DND-41 (cell line): Measurements from ENCODE around the gene MYLIP.

Experiments used
- EZH2 ChIP-seq: IDR thresholded peaks from 3 replicates; pipeline ENCODE4 v1.6.1; 2012; ENCODE audit warnings: borderline replicate concordance, low read depth, mild to moderate bottlenecking, moderate library complexity, low read length, inconsistent platforms; ENCODE audit not compliant: severe bottlenecking
- TF ChIP-seq, protein P1 (sequence below): IDR thresholded peaks from 2 replicates; pipeline ENCODE4 v1.5.1; 2012; ENCODE audit warnings: borderline replicate concordance, low read length, moderate library complexity, mild to moderate bottlenecking; ENCODE audit not compliant: poor library complexity, severe bottlenecking; ENCODE audit errors: extremely low read depth

- TF ChIP-seq, protein P1, sequence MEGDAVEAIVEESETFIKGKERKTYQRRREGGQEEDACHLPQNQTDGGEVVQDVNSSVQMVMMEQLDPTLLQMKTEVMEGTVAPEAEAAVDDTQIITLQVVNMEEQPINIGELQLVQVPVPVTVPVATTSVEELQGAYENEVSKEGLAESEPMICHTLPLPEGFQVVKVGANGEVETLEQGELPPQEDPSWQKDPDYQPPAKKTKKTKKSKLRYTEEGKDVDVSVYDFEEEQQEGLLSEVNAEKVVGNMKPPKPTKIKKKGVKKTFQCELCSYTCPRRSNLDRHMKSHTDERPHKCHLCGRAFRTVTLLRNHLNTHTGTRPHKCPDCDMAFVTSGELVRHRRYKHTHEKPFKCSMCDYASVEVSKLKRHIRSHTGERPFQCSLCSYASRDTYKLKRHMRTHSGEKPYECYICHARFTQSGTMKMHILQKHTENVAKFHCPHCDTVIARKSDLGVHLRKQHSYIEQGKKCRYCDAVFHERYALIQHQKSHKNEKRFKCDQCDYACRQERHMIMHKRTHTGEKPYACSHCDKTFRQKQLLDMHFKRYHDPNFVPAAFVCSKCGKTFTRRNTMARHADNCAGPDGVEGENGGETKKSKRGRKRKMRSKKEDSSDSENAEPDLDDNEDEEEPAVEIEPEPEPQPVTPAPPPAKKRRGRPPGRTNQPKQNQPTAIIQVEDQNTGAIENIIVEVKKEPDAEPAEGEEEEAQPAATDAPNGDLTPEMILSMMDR: no peak
- TF ChIP-seq EZH2: no peak
Observed at GRCh38 chr6:16102208-16102607, 26.7 kb upstream of the MYLIP start.
